Measurements from ENCODE around the gene CARD11. TPM values are rescaled to one million over a fixed set of nuclear protein-coding genes. Genes with fewer than 3 reads are reported as not detected.

CARD11 gene
- total and polyA plus RNA-seq, 2 donors (not counting 1 experiment from before 2014, with no cell fraction given): 129 to 135 TPM

DNA sequence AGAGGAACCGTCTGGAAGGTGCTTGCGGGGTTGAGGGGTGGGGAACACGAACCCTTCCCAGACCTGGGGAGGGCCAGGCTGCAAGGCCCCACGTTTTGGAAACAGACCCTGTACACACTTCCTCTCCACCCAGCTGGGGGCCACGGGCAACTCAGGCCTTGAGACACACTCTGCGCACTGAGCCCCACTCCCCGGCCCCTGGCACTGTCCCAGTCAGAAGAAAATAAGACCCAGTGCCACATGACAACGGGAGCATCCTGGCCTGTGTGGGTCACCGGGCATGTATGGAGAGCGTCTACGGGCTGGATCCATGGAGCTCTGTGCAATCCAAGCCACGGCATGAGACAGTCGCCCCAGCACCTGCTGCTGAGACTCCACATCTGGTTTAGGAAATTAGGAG is 63.7 kb downstream of the CARD11 start:
- intact Hi-C loops (cut with micrococcal nuclease): loop anchor here (2.0 to 10.0 kb wide), 2 partner anchors 29 to 615 kb away; no protein-coding TSS in a partner anchor
- H3K4me3 ChIP-seq (ENCODE audit: control extremely low read depth in 1 of 5, extremely low read depth in 1 of 5, insufficient read depth in 1 of 5, low read depth in 2 of 5, low read length in 4 of 5): peak overlapping the region; percentile 34 to 69 (median 51)
- peak overlapping the region; percentile 77 to 92 for H3K27ac ChIP-seq (ENCODE audit: low read length in 2 of 2)
- no peaks in the 10 kb centered on the region for H3K9me3 Mint-ChIP-seq (ENCODE audit: insufficient read depth)
- peaks cover 85% of the 10 kb centered on the region for H3K4me1 Mint-ChIP-seq
- peak overlapping the region; percentile 69 for H3K9ac ChIP-seq (ENCODE audit: low read length)
- TF ChIP-seq, protein P1, sequence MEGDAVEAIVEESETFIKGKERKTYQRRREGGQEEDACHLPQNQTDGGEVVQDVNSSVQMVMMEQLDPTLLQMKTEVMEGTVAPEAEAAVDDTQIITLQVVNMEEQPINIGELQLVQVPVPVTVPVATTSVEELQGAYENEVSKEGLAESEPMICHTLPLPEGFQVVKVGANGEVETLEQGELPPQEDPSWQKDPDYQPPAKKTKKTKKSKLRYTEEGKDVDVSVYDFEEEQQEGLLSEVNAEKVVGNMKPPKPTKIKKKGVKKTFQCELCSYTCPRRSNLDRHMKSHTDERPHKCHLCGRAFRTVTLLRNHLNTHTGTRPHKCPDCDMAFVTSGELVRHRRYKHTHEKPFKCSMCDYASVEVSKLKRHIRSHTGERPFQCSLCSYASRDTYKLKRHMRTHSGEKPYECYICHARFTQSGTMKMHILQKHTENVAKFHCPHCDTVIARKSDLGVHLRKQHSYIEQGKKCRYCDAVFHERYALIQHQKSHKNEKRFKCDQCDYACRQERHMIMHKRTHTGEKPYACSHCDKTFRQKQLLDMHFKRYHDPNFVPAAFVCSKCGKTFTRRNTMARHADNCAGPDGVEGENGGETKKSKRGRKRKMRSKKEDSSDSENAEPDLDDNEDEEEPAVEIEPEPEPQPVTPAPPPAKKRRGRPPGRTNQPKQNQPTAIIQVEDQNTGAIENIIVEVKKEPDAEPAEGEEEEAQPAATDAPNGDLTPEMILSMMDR (IDR thresholded peaks at IDR 0.05): no peak
- TF ChIP-seq EZH2 (IDR thresholded peaks at IDR 0.05; ENCODE audit: borderline replicate concordance, insufficient read depth, low read depth, low read length, poor library complexity, severe bottlenecking): no peak
- H3K4me2 ChIP-seq (replicated peaks; ENCODE audit: low read depth, low read length, poor library complexity, severe bottlenecking): peak overlapping the region; percentile 81
- H3K27ac Mint-ChIP-seq: peak overlapping the region; percentile 93
- H3K27me3 ChIP-seq (replicated peaks in 1 of 4; ENCODE audit: control extremely low read depth in 1 of 4, control insufficient read depth in 3 of 4, insufficient read depth in 4 of 4, low read length in 3 of 4): no peaks in the 10 kb centered on the region
- peak overlapping the region; percentile 46 for H2AFZ ChIP-seq (ENCODE audit: insufficient read depth, low read depth, low read length, poor library complexity, severe bottlenecking)
- peaks cover 1 to 22% of the 10 kb centered on the region in 2 experiments for H3K36me3 ChIP-seq (replicated peaks in 1 of 2; ENCODE audit: control extremely low read depth in 1 of 2, control insufficient read depth in 1 of 2, extremely low read depth in 1 of 2, insufficient read depth in 2 of 2, low read length in 1 of 2)
- H3K79me2 ChIP-seq (ENCODE audit: control insufficient read depth, insufficient read depth, low read length): peaks cover 89% of the 10 kb centered on the region
- H4K20me1 ChIP-seq (ENCODE audit: control insufficient read depth, insufficient read depth, low read length, poor library complexity, severe bottlenecking): peaks cover 27% of the 10 kb centered on the region
- H3K4me3 Mint-ChIP-seq: peak overlapping the region; percentile 98
- CTCF ChIA-PET: interaction anchor here (0.5 to 4.0 kb wide), 4 partner anchors 16 to 106 kb away, joined by 3 to 20 read pairs (median 4); no protein-coding TSS in a partner anchor
- WGBS (ENCODE audit: insufficient coverage): 12% methylated on average over 9 of the region's 13 CpGs
- H3K9me3 ChIP-seq (ENCODE audit: control extremely low read depth in 1 of 3, control insufficient read depth in 2 of 3, insufficient read depth in 1 of 3, low read length in 2 of 3): peaks cover 0 to 12% (median 0%) of the 10 kb centered on the region in 3 donors
- DNase-seq (peak; percentile 50), ATAC-seq (ENCODE audit: low read depth) (no peak)
- H3K27me3 Mint-ChIP-seq: no peaks in the 10 kb centered on the region
- POLR2A ChIA-PET: interaction anchor here (0.7 kb wide), 1 partner anchor 1453 kb away, joined by 6 read pairs; no protein-coding TSS in a partner anchor
- peaks cover 67 to 88% of the 10 kb centered on the region in 2 donors for H3K4me1 ChIP-seq (ENCODE audit: control insufficient read depth in 2 of 2, insufficient read depth in 2 of 2, low read length in 2 of 2)

DNA sequence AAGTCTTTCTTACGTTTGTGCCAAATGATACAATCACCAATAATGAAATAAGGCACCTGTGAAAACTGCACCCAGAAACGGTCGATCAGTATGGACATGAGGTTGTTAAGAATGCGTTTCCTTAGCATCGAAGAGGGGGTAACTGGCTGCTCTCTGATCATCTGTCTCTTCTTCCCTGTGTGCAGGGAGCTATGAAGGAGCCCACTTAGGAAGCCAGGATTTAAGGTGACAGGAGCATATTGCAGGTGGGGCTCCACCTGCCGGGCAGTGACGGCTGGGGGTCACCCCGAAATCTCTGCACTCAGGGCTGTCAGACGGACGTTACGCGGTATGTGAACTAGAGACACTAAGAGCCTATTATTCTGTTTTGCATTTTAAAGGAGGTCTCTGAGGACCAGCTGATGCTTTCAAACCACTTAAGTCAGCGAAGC is 64.5 kb downstream of the CARD11 start:
- H3K27ac ChIP-seq (ENCODE audit: low read length in 2 of 2): peak overlapping the region; percentile 77 to 92
- H3K79me2 ChIP-seq (ENCODE audit: control insufficient read depth, insufficient read depth, low read length): peaks cover 90% of the 10 kb centered on the region
- POLR2A ChIA-PET: no interaction called here
- CTCF ChIA-PET: interaction anchor here (0.9 to 4.0 kb wide), 4 partner anchors 15 to 115 kb away, joined by 3 to 20 read pairs (median 6); no protein-coding TSS in a partner anchor
- TF ChIP-seq, protein P1 (IDR thresholded peaks at IDR 0.05): no peak
- TF ChIP-seq EZH2 (IDR thresholded peaks at IDR 0.05; ENCODE audit: borderline replicate concordance, insufficient read depth, low read depth, low read length, poor library complexity, severe bottlenecking): no peak
- H3K4me3 ChIP-seq (ENCODE audit: control extremely low read depth in 1 of 5, extremely low read depth in 1 of 5, insufficient read depth in 1 of 5, low read depth in 2 of 5, low read length in 4 of 5): peak overlapping the region; percentile 46 to 75 (median 63)
- intact Hi-C loops (cut with micrococcal nuclease): loop anchor here (2.0 kb wide), 1 partner anchor 28 kb away; no protein-coding TSS in a partner anchor
- Mint-ChIP-seq H3K27me3 (no peaks in the 10 kb centered on the region), H3K27ac (peak overlapping the region; percentile 93), H3K4me1 (peaks cover 83% of the 10 kb centered on the region), H3K4me3 (peak overlapping the region; percentile 98), H3K9me3 (ENCODE audit: insufficient read depth) (no peaks in the 10 kb centered on the region)
- peak overlapping the region; percentile 81 for H3K4me2 ChIP-seq (replicated peaks; ENCODE audit: low read depth, low read length, poor library complexity, severe bottlenecking)
- no peaks in the 10 kb centered on the region for H3K27me3 ChIP-seq (replicated peaks in 1 of 4; ENCODE audit: control extremely low read depth in 1 of 4, control insufficient read depth in 3 of 4, insufficient read depth in 4 of 4, low read length in 3 of 4)
- peaks cover 0 to 12% (median 0%) of the 10 kb centered on the region in 3 donors for H3K9me3 ChIP-seq (ENCODE audit: control extremely low read depth in 1 of 3, control insufficient read depth in 2 of 3, insufficient read depth in 1 of 3, low read length in 2 of 3)
- H4K20me1 ChIP-seq (ENCODE audit: control insufficient read depth, insufficient read depth, low read length, poor library complexity, severe bottlenecking): peaks cover 23% of the 10 kb centered on the region
- H3K4me1 ChIP-seq (ENCODE audit: control insufficient read depth in 2 of 2, insufficient read depth in 2 of 2, low read length in 2 of 2): peaks cover 67 to 86% of the 10 kb centered on the region in 2 donors
- H2AFZ ChIP-seq (ENCODE audit: insufficient read depth, low read depth, low read length, poor library complexity, severe bottlenecking): no peak overlapping the region
- peaks cover 4 to 27% of the 10 kb centered on the region in 2 experiments for H3K36me3 ChIP-seq (replicated peaks in 1 of 2; ENCODE audit: control extremely low read depth in 1 of 2, control insufficient read depth in 1 of 2, extremely low read depth in 1 of 2, insufficient read depth in 2 of 2, low read length in 1 of 2)
- peak; percentile 68 for DNase-seq
- 0% methylated on average over 13 of the region's 13 CpGs for WGBS (ENCODE audit: insufficient coverage)
- H3K9ac ChIP-seq (ENCODE audit: low read length): peak overlapping the region; percentile 69
- ATAC-seq (ENCODE audit: low read depth): peak; percentile 8
